HG02763 (cell line): ENCODE data around the gene SOX4.
"Not testable (repeated sequence)": the region's sequence is repeated elsewhere in the genome, so short reads cannot be mapped to it uniquely, and the experiment has no call there.

Source experiments
- ATAC-seq: cut with Tn5 transposase; IDR thresholded peaks from one replicate; pipeline ENCODE4 v1.9.1; 2021; ENCODE audit warnings: mild to moderate bottlenecking, moderate library complexity; ENCODE audit not compliant: unreplicated experiment

The SOX4 gene

GRCh38 chr6:21593412-21593926 is at the start of gene SOX4:
TSS of gene SOX4 (plus strand) at chr6:21593751. CDS start at chr6:21594535, 784 bp downstream.
- peak; percentile 63 for ATAC-seq

GRCh38 chr6:21552286-21552685 is 41.3 kb upstream of the SOX4 start:
- not testable (repeated sequence) for ATAC-seq

GRCh38 chr6:21554286-21554685 is 39.3 kb upstream of the SOX4 start:
- ATAC-seq, result no peak

- no peak for ATAC-seq
Observed at GRCh38 chr6:21555197-21555596, 38.4 kb upstream of the SOX4 start.

- no peak for ATAC-seq
Observed at GRCh38 chr6:21556511-21556910, 37.0 kb upstream of the SOX4 start.

- ATAC-seq, result no peak
Observed at GRCh38 chr6:21556968-21557721, 36.4 kb upstream of the SOX4 start.

GRCh38 chr6:21559238-21559637 is 34.3 kb upstream of the SOX4 start:
- no peak for ATAC-seq

GRCh38 chr6:21560249-21560648 is 33.3 kb upstream of the SOX4 start:
- ATAC-seq, result no peak

- no peak for ATAC-seq
Observed at GRCh38 chr6:21565431-21565830, 28.1 kb upstream of the SOX4 start.

- ATAC-seq, result no peak
Observed at GRCh38 chr6:21578523-21578922, 15.0 kb upstream of the SOX4 start.

GRCh38 chr6:21582651-21583050 is 10.9 kb upstream of the SOX4 start:
- ATAC-seq, result no peak

GRCh38 chr6:21586300-21586699 is 7.3 kb upstream of the SOX4 start:
- no peak for ATAC-seq

GRCh38 chr6:21586740-21587178 is 6.8 kb upstream of the SOX4 start:
- ATAC-seq, result peak; percentile 8

GRCh38 chr6:21587179-21587960 is 6.2 kb upstream of the SOX4 start:
- ATAC-seq, result peak; percentile 31

GRCh38 chr6:21587961-21588480 is 5.5 kb upstream of the SOX4 start:
- ATAC-seq, result peak; percentile 32

GRCh38 chr6:21588481-21589351 is 4.8 kb upstream of the SOX4 start:
- ATAC-seq, result peak; percentile 28

GRCh38 chr6:21589352-21590345 is 3.9 kb upstream of the SOX4 start:
- peak; percentile 25 for ATAC-seq

GRCh38 chr6:21590346-21590745 is 3.2 kb upstream of the SOX4 start:
- no peak for ATAC-seq

- no peak for ATAC-seq
Observed at GRCh38 chr6:21591446-21591845, 2.1 kb upstream of the SOX4 start.
